Glutamatergic neuron (in vitro differentiated cells): ENCODE results near the gene LGR6. TPM values are rescaled to one million over a fixed set of nuclear protein-coding genes. Genes with fewer than 3 reads are reported as not detected.
"Not testable (repeated sequence)": the region's sequence is repeated elsewhere in the genome, so short reads cannot be mapped to it uniquely, and the experiment has no call there.

Source experiments
- DNase-seq: peaks from one replicate; pipeline ENCODE4 v3.0.0; 2022
- H3K27ac Mint-ChIP-seq: one replicate; pipeline ENCODE4 v1.8.0; 2020; ENCODE audit warnings: mild to moderate bottlenecking, mixed read lengths, inconsistent platforms; ENCODE audit not compliant: unreplicated experiment
- H3K27me3 Mint-ChIP-seq: one replicate; pipeline ENCODE4 v1.8.0; 2020; ENCODE audit warnings: mild to moderate bottlenecking, moderate library complexity, mixed read lengths, inconsistent platforms; ENCODE audit not compliant: unreplicated experiment
- H3K36me3 Mint-ChIP-seq: one replicate; pipeline ENCODE4 v1.8.0; 2020; ENCODE audit warnings: mild to moderate bottlenecking, mixed read lengths, inconsistent platforms; ENCODE audit not compliant: unreplicated experiment
- H3K4me1 Mint-ChIP-seq: one replicate; pipeline ENCODE4 v1.8.0; 2020; ENCODE audit warnings: mild to moderate bottlenecking, low read depth, mixed read lengths, inconsistent platforms; ENCODE audit not compliant: unreplicated experiment
- H3K4me3 Mint-ChIP-seq: one replicate; pipeline ENCODE4 v1.8.0; 2020; ENCODE audit warnings: mild to moderate bottlenecking, mixed read lengths, inconsistent platforms; ENCODE audit not compliant: unreplicated experiment
- H3K9me3 Mint-ChIP-seq: one replicate; pipeline ENCODE4 v1.8.0; 2020; ENCODE audit warnings: mild to moderate bottlenecking, moderate library complexity, mixed read lengths, inconsistent platforms; ENCODE audit not compliant: unreplicated experiment
- total RNA-seq: library from RNA; stranded (reverse); fragmentation: NEBNext Ultra II Directional; extraction: Animal tissue kit (Norgen Biotek cat#: 25700); gene quantifications from one replicate; pipeline ENCODE4 v1.2.1, GENCODE V29; 2021; ENCODE audit not compliant: unreplicated experiment
- TF ChIP-seq, protein P1 (sequence below): fragments of 200-600 bp; sonication (generic); IDR thresholded peaks from one replicate; pipeline ENCODE4 v1.5.0; 2021; ENCODE audit not compliant: partially characterized antibody, unreplicated experiment

Gene LGR6
- total RNA-seq, 1 donor from 2014 or later: 0.37 TPM

- H3K27ac Mint-ChIP-seq: no peak overlapping the region
- no peak for DNase-seq
- H3K9me3 Mint-ChIP-seq: peaks cover 5% of the 10 kb centered on the region
- TF ChIP-seq, protein P1, sequence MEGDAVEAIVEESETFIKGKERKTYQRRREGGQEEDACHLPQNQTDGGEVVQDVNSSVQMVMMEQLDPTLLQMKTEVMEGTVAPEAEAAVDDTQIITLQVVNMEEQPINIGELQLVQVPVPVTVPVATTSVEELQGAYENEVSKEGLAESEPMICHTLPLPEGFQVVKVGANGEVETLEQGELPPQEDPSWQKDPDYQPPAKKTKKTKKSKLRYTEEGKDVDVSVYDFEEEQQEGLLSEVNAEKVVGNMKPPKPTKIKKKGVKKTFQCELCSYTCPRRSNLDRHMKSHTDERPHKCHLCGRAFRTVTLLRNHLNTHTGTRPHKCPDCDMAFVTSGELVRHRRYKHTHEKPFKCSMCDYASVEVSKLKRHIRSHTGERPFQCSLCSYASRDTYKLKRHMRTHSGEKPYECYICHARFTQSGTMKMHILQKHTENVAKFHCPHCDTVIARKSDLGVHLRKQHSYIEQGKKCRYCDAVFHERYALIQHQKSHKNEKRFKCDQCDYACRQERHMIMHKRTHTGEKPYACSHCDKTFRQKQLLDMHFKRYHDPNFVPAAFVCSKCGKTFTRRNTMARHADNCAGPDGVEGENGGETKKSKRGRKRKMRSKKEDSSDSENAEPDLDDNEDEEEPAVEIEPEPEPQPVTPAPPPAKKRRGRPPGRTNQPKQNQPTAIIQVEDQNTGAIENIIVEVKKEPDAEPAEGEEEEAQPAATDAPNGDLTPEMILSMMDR: no peak
- peaks cover 9% of the 10 kb centered on the region for H3K4me1 Mint-ChIP-seq
- H3K36me3 Mint-ChIP-seq: no peaks in the 10 kb centered on the region
- peaks cover 4% of the 10 kb centered on the region for H3K27me3 Mint-ChIP-seq
- no peak overlapping the region for H3K4me3 Mint-ChIP-seq
These were observed 58.7 kb downstream of the LGR6 start for GRCh38 chr1:202252271-202252670.

DNA sequence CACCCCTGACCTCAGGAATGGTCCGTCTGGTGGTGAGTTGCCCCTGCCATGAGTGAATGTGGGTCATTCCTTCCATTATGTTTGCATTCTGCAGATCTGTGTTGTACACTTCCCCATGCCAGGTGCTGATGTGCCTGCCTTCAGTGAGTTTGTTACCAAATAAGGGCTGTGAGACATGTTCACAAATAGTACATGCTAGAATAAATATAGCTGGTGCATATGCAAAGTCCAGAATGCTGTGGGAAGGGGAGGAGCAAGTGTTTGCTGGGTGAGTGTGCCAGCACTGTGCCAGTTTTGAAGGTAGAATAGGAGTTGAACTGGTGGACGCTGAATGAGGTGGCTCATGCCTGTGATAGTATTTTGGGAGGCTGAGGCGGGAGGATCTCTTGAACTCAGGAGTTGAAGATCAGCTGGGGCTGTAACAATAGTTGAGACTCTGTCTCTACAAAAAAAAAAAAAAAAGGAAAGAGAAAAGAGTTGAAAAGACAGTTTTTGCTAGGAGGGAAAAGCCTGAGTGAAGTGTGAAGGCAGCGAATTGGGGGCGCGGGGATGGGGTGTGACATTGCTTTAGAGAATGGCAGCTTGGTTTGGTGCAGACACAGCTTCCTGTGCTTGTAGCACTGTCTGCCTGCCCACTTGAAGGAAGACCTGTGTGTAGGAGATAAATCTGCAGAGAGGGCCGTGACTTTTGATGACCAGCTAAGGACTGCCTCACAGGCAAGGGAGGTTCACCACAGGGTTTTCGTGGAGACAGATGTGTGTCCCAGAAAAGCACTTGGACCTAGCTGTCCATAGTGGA lies 61.1 kb downstream of the LGR6 start:
- Mint-ChIP-seq H3K4me3 (no peak overlapping the region), H3K4me1 (peaks cover 4% of the 10 kb centered on the region), H3K9me3 (peaks cover 2% of the 10 kb centered on the region), H3K27ac (no peak overlapping the region), H3K27me3 (peaks cover 2% of the 10 kb centered on the region), H3K36me3 (no peaks in the 10 kb centered on the region)
- TF ChIP-seq, protein P1: no peak
- no peak for DNase-seq

- no peak for DNase-seq
- H3K27me3 Mint-ChIP-seq: peaks cover under 1% of the 10 kb centered on the region
- TF ChIP-seq, protein P1: no peak
- H3K9me3 Mint-ChIP-seq: peaks cover 2% of the 10 kb centered on the region
- no peaks in the 10 kb centered on the region for H3K36me3 Mint-ChIP-seq
- no peak overlapping the region for H3K4me3 Mint-ChIP-seq
- H3K27ac Mint-ChIP-seq: no peak overlapping the region
- peaks cover 4% of the 10 kb centered on the region for H3K4me1 Mint-ChIP-seq
These were observed 61.7 kb downstream of the LGR6 start for GRCh38 chr1:202255343-202255742.

DNA sequence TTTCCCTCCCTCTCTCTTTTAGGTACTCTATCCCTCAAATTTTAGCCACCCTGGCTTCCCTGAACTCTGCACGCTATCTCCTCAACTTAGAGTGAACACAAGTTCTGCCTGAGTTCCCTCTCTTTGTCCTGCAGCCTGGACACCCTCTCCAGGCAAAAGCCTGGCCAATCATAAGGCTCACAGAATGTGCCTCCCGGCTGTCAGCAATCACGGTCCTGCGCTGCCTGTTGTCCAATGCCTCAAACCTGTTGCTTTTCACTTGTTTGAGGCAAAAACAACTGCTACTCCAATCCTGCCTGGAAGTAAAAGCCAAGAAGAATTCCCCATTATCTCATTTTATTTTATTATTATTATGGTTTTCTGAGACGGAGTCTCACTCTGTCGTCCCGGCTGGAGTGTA lies 66.1 kb downstream of the LGR6 start:
- Mint-ChIP-seq H3K36me3 (peaks cover 5% of the 10 kb centered on the region), H3K4me1 (no peaks in the 10 kb centered on the region), H3K27ac (no peak overlapping the region), H3K4me3 (no peak overlapping the region), H3K27me3 (peaks cover 2% of the 10 kb centered on the region), H3K9me3 (peaks cover 2% of the 10 kb centered on the region)
- DNase-seq: no peak
- TF ChIP-seq, protein P1: no peak

DNA sequence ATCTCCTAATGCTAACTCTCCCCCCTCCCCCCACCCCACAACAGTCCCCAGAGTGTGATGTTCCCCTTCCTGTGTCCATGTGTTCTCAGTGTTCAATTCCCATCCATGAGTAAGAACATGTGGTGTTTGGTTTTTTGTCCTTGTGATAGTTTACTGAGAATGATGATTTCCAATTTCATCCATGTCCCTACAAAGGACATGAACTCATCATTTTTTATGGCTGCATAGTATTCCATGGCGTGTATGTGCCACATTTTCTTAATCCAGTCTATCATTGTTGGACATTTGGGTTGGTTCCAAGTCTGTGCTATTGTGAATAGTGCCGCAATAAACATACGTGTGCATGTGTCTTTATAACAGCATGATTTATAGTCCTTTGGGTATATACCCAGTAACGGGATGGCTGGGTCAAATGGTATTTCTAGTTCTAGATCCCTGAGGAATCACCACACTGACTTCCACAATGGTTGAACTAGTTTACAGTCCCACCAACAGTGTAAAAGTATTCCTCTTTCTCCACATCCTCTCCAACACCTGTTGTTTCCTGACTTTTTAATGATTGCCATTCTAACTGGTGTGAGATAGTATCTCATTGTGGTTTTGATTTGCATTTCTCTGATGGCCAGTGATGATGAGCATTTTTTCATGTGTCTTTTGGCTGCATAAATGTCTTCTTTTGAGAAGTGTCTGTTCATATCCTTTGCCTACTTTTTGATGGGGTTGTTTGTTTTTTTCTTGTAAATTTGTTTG lies 67.8 kb downstream of the LGR6 start:
- H3K9me3 Mint-ChIP-seq, H3K27ac Mint-ChIP-seq, H3K4me3 Mint-ChIP-seq, H3K27me3 Mint-ChIP-seq, H3K4me1 Mint-ChIP-seq, DNase-seq, H3K36me3 Mint-ChIP-seq: not testable (repeated sequence)
